Measurements from ENCODE around the gene NAV2. TPM values are rescaled to one million over a fixed set of nuclear protein-coding genes. Genes with fewer than 3 reads are reported as not detected.

The NAV2 gene
- polyA plus RNA-seq, 4 donors, result 22.0 to 58.3 (median 35.5) TPM

- no peak for DNase-seq (ENCODE audit: low read depth in 4 of 4, low spot score in 3 of 4)
Measured at GRCh38 chr11:20047006-20047768, 334.6 kb downstream of the NAV2 start.

GRCh38 chr11:20047769-20048154 is 335.1 kb downstream of the NAV2 start:
- no peak for DNase-seq (ENCODE audit: low read depth in 4 of 4, low spot score in 3 of 4)

GRCh38 chr11:20048246-20048645 is 335.6 kb downstream of the NAV2 start:
- no peak for DNase-seq (ENCODE audit: low read depth in 4 of 4, low spot score in 3 of 4)

- no peak for DNase-seq (ENCODE audit: low read depth in 4 of 4, low spot score in 3 of 4)
Measured at GRCh38 chr11:20048707-20049106, 336.1 kb downstream of the NAV2 start.

- DNase-seq (ENCODE audit: low read depth in 4 of 4, low spot score in 3 of 4), result no peak
Measured at GRCh38 chr11:20049231-20049630, 336.6 kb downstream of the NAV2 start.

- no peak for DNase-seq (ENCODE audit: low read depth in 4 of 4, low spot score in 3 of 4)
Measured at GRCh38 chr11:20050048-20050447, 337.4 kb downstream of the NAV2 start.

GRCh38 chr11:20050551-20051333 is 338.1 kb downstream of the NAV2 start:
- no peak for DNase-seq (ENCODE audit: low read depth in 4 of 4, low spot score in 3 of 4)

- DNase-seq (ENCODE audit: low read depth in 4 of 4, low spot score in 3 of 4), result no peak
Measured at GRCh38 chr11:20051469-20052399, 339.1 kb downstream of the NAV2 start.

- DNase-seq (ENCODE audit: low read depth in 4 of 4, low spot score in 3 of 4), result no peak
Measured at GRCh38 chr11:20053572-20053971, 340.9 kb downstream of the NAV2 start.

GRCh38 chr11:20054584-20054983 is 341.9 kb downstream of the NAV2 start:
- DNase-seq (ENCODE audit: low read depth in 4 of 4, low spot score in 3 of 4), result no peak

- DNase-seq (ENCODE audit: low read depth in 4 of 4, low spot score in 3 of 4), result no peak
Measured at GRCh38 chr11:20055312-20055711, 342.7 kb downstream of the NAV2 start.

GRCh38 chr11:20056109-20056949 is 343.7 kb downstream of the NAV2 start:
- DNase-seq (ENCODE audit: low read depth in 4 of 4, low spot score in 3 of 4), result no peak

GRCh38 chr11:20056950-20057943 is 344.6 kb downstream of the NAV2 start:
- no peak for DNase-seq (ENCODE audit: low read depth in 4 of 4, low spot score in 3 of 4)

GRCh38 chr11:20058749-20059458 is 346.3 kb downstream of the NAV2 start:
- no peak for DNase-seq (ENCODE audit: low read depth in 4 of 4, low spot score in 3 of 4)

GRCh38 chr11:20059587-20060021 is 347.0 kb downstream of the NAV2 start:
- no peak for DNase-seq (ENCODE audit: low read depth in 4 of 4, low spot score in 3 of 4)

GRCh38 chr11:20060181-20060580 is 347.5 kb downstream of the NAV2 start:
- DNase-seq (ENCODE audit: low read depth in 4 of 4, low spot score in 3 of 4), result no peak

- DNase-seq (ENCODE audit: low read depth in 4 of 4, low spot score in 3 of 4), result no peak
Measured at GRCh38 chr11:20060647-20061205, 348.1 kb downstream of the NAV2 start.

- DNase-seq (ENCODE audit: low read depth in 4 of 4, low spot score in 3 of 4), result no peak
Measured at GRCh38 chr11:20061776-20062175, 349.1 kb downstream of the NAV2 start.

All from left renal pelvis (tissue), 4 donors.